RWPE1 (cell line): ENCODE results near the gene BIRC7.

Source experiments
- CTCF ChIA-PET: fragments of 350-600 bp; sonication (Branson Sonifier 250); formaldehyde crosslinking; extraction: SDS; loops from one replicate; lab custom pipeline; 2021; lab: Yijun Ruan, JAX
- POLR2A ChIA-PET: fragments of 400-600 bp; formaldehyde crosslinking; extraction: SDS; loops from one replicate; lab custom pipeline; 2020; ENCODE audit warnings: antibody characterized with exemption; ENCODE audit not compliant: low non-redundant PET; lab: Yijun Ruan, JAX
- DNase-seq: peaks from one replicate; pipeline ENCODE4 v3.0.0; 2012; ENCODE audit warnings: low spot score
- H3K27ac ChIP-seq: fragments of 450-650 bp; 2 replicates; pipeline ENCODE4 v1.5.1; 2017
- CTCF ChIP-seq: fragments of 450-650 bp; conservative IDR thresholded peaks from 2 replicates; pipeline ENCODE4 v1.5.1; 2017; ENCODE audit warnings: low read depth, mild to moderate bottlenecking

BIRC7 gene

GRCh38 chr20:63276956-63277355, 41.3 kb downstream of the BIRC7 start:
- ChIA-PET POLR2A (interaction anchor here (0.5 to 0.8 kb wide), 2 partner anchors 12 to 243 kb away, joined by 3 read pairs; no protein-coding TSS in a partner anchor), CTCF (interaction anchor here (0.6 to 1.6 kb wide), 5 partner anchors 10 to 56 kb away, joined by 3 to 5 read pairs (median 4); no protein-coding TSS in a partner anchor)
- TF ChIP-seq CTCF: no peak
- DNase-seq: no peak
- H3K27ac ChIP-seq: no peak overlapping the region

GRCh38 chr20:63277466-63278272, 42.0 kb downstream of the BIRC7 start:
- no peak for TF ChIP-seq CTCF
- ChIA-PET CTCF (interaction anchor here (0.6 to 1.6 kb wide), 4 partner anchors 10 to 200 kb away, joined by 3 to 5 read pairs (median 4); no protein-coding TSS in a partner anchor), POLR2A (interaction anchor here (0.8 kb wide), 1 partner anchor 13 kb away, joined by 3 read pairs; no protein-coding TSS in a partner anchor)
- no peak for DNase-seq
- no peak overlapping the region for H3K27ac ChIP-seq

- TF ChIP-seq CTCF: no peak
- CTCF ChIA-PET: no interaction called here
- no peak overlapping the region for H3K27ac ChIP-seq
- POLR2A ChIA-PET: no interaction called here
- no peak for DNase-seq
Observed at GRCh38 chr20:63278661-63279060, 43.0 kb downstream of the BIRC7 start.

GRCh38 chr20:63279931-63280330, 44.2 kb downstream of the BIRC7 start:
- peak overlapping the region; percentile 13 for H3K27ac ChIP-seq
- no peak for TF ChIP-seq CTCF
- ChIA-PET POLR2A (no interaction called here), CTCF (interaction anchor here (0.6 to 2.1 kb wide), 9 partner anchors 9 to 799 kb away, joined by 3 to 11 read pairs (median 5); no protein-coding TSS in a partner anchor)
- DNase-seq: no peak

GRCh38 chr20:63280371-63280770, 44.7 kb downstream of the BIRC7 start:
- TF ChIP-seq CTCF: no peak
- ChIA-PET POLR2A (no interaction called here), CTCF (interaction anchor here (0.6 to 2.1 kb wide), 10 partner anchors 9 to 799 kb away, joined by 3 to 11 read pairs (median 3); no protein-coding TSS in a partner anchor)
- H3K27ac ChIP-seq: peak overlapping the region; percentile 13; the same call in 1 of the 2 replicates
- no peak for DNase-seq

- no peak for DNase-seq
- POLR2A ChIA-PET: no interaction called here
- no peak overlapping the region for H3K27ac ChIP-seq
- peak; percentile 46 for TF ChIP-seq CTCF
- CTCF ChIA-PET: interaction anchor here (0.5 to 2.1 kb wide), 9 partner anchors 9 to 224 kb away, joined by 3 to 11 read pairs (median 4); no protein-coding TSS in a partner anchor
Observed at GRCh38 chr20:63280929-63281545, 45.3 kb downstream of the BIRC7 start.
